AML-193 (cell line): ENCODE measurements around the gene LRRC3B.

Experiments
- DNase-seq, 2 experiments: peaks; one replicate each; lab custom pipeline; 2025; lab: John Stamatoyannopoulos, UW

Gene LRRC3B

GRCh38 chr3:26631390-26631738 is 8.8 kb downstream of the LRRC3B start:
- DNase-seq, result no peak

GRCh38 chr3:26634601-26635000 is 12.0 kb downstream of the LRRC3B start:
- DNase-seq, result no peak

GRCh38 chr3:26636096-26636727 is 13.6 kb downstream of the LRRC3B start:
- DNase-seq, result no peak

GRCh38 chr3:26637698-26638097 is 15.1 kb downstream of the LRRC3B start:
- DNase-seq, result no peak

GRCh38 chr3:26638113-26638512 is 15.5 kb downstream of the LRRC3B start:
- DNase-seq, result no peak

GRCh38 chr3:26639339-26639738 is 16.8 kb downstream of the LRRC3B start:
- DNase-seq, result no peak

- no peak for DNase-seq
These were observed 24.5 kb downstream of the LRRC3B start for GRCh38 chr3:26647078-26647477.

- no peak for DNase-seq
These were observed 25.9 kb downstream of the LRRC3B start for GRCh38 chr3:26648461-26648860.

- DNase-seq, result no peak
These were observed 29.6 kb downstream of the LRRC3B start for GRCh38 chr3:26652164-26652563.

GRCh38 chr3:26653811-26654425 is 31.3 kb downstream of the LRRC3B start:
- DNase-seq, result no peak

- DNase-seq, result no peak
These were observed 32.7 kb downstream of the LRRC3B start for GRCh38 chr3:26655231-26655630.

- DNase-seq, result no peak
These were observed 34.9 kb downstream of the LRRC3B start for GRCh38 chr3:26657348-26657976.

GRCh38 chr3:26668171-26668570 is 45.6 kb downstream of the LRRC3B start:
- no peak for DNase-seq

- DNase-seq, result no peak
These were observed 46.1 kb downstream of the LRRC3B start for GRCh38 chr3:26668696-26669095.

- no peak for DNase-seq
These were observed 52.8 kb downstream of the LRRC3B start for GRCh38 chr3:26675336-26675735.

GRCh38 chr3:26681632-26682031 is 59.1 kb downstream of the LRRC3B start:
- DNase-seq, result no peak

GRCh38 chr3:26682406-26682805 is 59.8 kb downstream of the LRRC3B start:
- no peak for DNase-seq

GRCh38 chr3:26683902-26684301 is 61.3 kb downstream of the LRRC3B start:
- DNase-seq, result no peak

GRCh38 chr3:26687466-26687865 is 64.9 kb downstream of the LRRC3B start:
- DNase-seq, result no peak

- DNase-seq, result no peak
These were observed 77.0 kb downstream of the LRRC3B start for GRCh38 chr3:26699553-26699952.

GRCh38 chr3:26703519-26703918 is 80.9 kb downstream of the LRRC3B start:
- no peak for DNase-seq

GRCh38 chr3:26704736-26705135 is 82.2 kb downstream of the LRRC3B start:
- DNase-seq, result no peak

GRCh38 chr3:26708501-26708900 is 85.9 kb downstream of the LRRC3B start:
- no peak for DNase-seq
